Measurements from ENCODE around the gene HECTD2.
A peak's percentile ranks its signal among the peaks of the same experiment; 100 is the strongest.

GRCh38 chr10:91551856-91552255 lies 141.7 kb downstream of the HECTD2 start:
- TF ChIP-seq CTCF (IDR thresholded peaks at IDR 0.05): peak; percentile 67 to 81 (median 73)
- no peak for TF ChIP-seq POLR2A (IDR thresholded peaks at IDR 0.05)

Measured in right lobe of liver (tissue), 4 donors.